A673 (cell line): ENCODE results near the gene PFKFB4. TPM values are rescaled to one million over a fixed set of nuclear protein-coding genes. Genes with fewer than 3 reads are reported as not detected.

Experiments
- BruUV-seq: library from RNA; stranded (reverse); fragments of 400-500 nt; replicated peaks from 2 replicates; lab custom pipeline; 2021; lab: Mats Ljungman, UMichigan
- CTCF ChIA-PET: fragments of 300-600 bp; sonication (Branson Sonifier 250); formaldehyde crosslinking; loops from one replicate; lab custom pipeline; 2022; ENCODE audit warnings: antibody characterized with exemption; lab: Charles Lee
- POLR2A ChIA-PET: fragments of 300-600 bp; sonication (Branson Sonifier 250); formaldehyde crosslinking; loops from one replicate; lab custom pipeline; 2022; ENCODE audit warnings: antibody characterized with exemption; ENCODE audit not compliant: low non-redundant PET; lab: Charles Lee
- DNase-seq: peaks from one replicate; pipeline ENCODE4 v3.0.0-alpha.2; 2015; ENCODE audit warnings: low spot score
- H3K27ac ChIP-seq: fragments of 200-600 bp; sonication (generic); 2 replicates; pipeline ENCODE4 v1.5.1; 2016; ENCODE audit warnings: mixed run types, low read depth, mild to moderate bottlenecking, mixed read lengths, antibody characterized with exemption, low read length; ENCODE audit not compliant: poor library complexity, severe bottlenecking
- H3K27me3 ChIP-seq: fragments of 200-600 bp; sonication (generic); replicated peaks from 2 replicates; pipeline ENCODE4 v1.6.1; 2017; ENCODE audit warnings: mixed run types, low read depth, mild to moderate bottlenecking, mixed read lengths, antibody characterized with exemption, low read length; ENCODE audit not compliant: insufficient read depth, poor library complexity
- H3K36me3 ChIP-seq: fragments of 200-600 bp; sonication (generic); 2 replicates; pipeline ENCODE4 v1.6.1; 2016; ENCODE audit warnings: mixed run types, mild to moderate bottlenecking, mixed read lengths, antibody characterized with exemption, low read length; ENCODE audit not compliant: insufficient read depth, poor library complexity, severe bottlenecking
- H3K4me1 ChIP-seq: fragments of 200-600 bp; sonication (generic); 2 replicates; pipeline ENCODE4 v1.6.1; 2017; ENCODE audit warnings: mixed run types, mild to moderate bottlenecking, mixed read lengths, antibody characterized with exemption, low read length; ENCODE audit not compliant: insufficient read depth, poor library complexity, severe bottlenecking
- H3K4me3 ChIP-seq: fragments of 200-600 bp; sonication (generic); 2 replicates; pipeline ENCODE4 v1.5.1; 2016; ENCODE audit warnings: low read depth, mixed run types, mild to moderate bottlenecking, mixed read lengths, low read length; ENCODE audit not compliant: poor library complexity, severe bottlenecking
- H3K9me3 ChIP-seq: fragments of 200-600 bp; sonication (generic); 2 replicates; pipeline ENCODE4 v1.6.1; 2016; ENCODE audit warnings: mixed run types, low read depth, mild to moderate bottlenecking, mixed read lengths, antibody characterized with exemption, low read length; ENCODE audit not compliant: poor library complexity, severe bottlenecking
- EZH2 ChIP-seq: fragments of 200-600 bp; sonication (generic); IDR thresholded peaks from 2 replicates; pipeline ENCODE4 v1.6.1; 2017; ENCODE audit warnings: borderline replicate concordance, low read depth, mild to moderate bottlenecking, mixed read lengths, antibody characterized with exemption, low read length; ENCODE audit not compliant: poor library complexity, severe bottlenecking
- intact Hi-C: fragments of 100-400 bp; cut with micrococcal nuclease; formaldehyde crosslinking; loops from one replicate; pipeline ENCODE4 v1.10.0; 2022; ENCODE audit not compliant: unreplicated experiment
- total RNA-seq: library from RNA; stranded (reverse); gene quantifications from 2 replicates; pipeline ENCODE4 v1.2.3, GENCODE V29; 2021
- TF ChIP-seq, protein P1 (sequence below): fragments of 300-800, 200-600 bp; sonication (generic); conservative IDR thresholded peaks from 2 replicates; pipeline ENCODE4 v1.5.1; 2017; ENCODE audit warnings: low read depth, mild to moderate bottlenecking, antibody characterized with exemption, low read length, moderate library complexity, mixed read lengths

The PFKFB4 gene
- total RNA-seq, 1 experiment from 2014 or later, result 5.0 TPM

DNA sequence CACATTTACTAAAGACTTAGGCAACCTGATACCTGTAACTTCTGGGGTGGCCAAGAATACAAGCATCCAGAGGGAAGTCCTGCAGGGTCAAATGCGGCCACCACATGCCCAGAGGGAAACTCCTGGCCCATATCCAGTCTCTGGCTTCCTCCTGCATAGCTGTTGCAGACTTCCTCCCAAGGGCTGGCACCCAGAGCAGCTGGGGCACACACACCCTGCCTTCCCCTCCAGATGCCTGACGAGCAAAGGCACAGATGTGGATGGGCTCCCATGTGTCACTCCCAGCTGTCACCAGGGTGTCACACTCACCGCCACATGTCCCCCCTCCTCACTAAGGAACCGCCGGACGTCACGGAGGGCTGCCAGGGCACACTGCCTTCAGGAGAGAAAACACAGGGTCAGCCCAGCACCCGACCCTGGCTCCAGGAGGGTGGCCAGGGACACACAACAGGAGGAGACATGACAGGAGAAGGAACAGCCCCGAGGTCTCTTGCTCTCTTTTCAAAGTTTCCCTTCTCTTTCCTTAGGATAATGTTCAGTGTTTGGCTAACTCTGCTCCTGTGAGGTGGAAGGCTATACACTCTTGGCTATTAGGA lies 13.2 kb downstream of the PFKFB4 start:
- intact Hi-C loops, result loop anchor here (10.0 kb wide), 1 partner anchor 69 kb away; no protein-coding TSS in a partner anchor
- POLR2A ChIA-PET, result no interaction called here
- no TSS peak for BruUV-seq

DNA sequence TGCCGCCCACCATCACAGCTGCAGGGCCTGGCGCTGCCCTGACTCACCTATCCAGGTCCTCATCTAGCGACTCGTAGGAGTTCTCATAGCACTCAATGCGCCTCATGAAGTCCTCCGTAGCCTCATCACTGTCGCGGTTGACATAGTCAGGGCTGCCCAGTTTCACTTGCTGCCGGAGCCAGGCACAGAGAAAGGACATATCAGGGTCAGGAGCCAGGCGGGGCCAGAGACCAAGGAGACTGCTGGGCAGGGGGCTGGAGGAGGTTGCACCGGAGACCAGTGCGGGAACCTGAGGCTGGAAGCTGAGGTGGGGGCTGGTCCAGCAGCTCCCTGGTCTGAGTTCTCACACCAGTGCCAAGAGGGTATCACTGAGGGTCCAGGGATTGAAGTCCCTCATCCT lies 18.2 kb downstream of the PFKFB4 start:
- intact Hi-C loops, result no loop called here
- no peaks in the 10 kb centered on the region for H3K4me1 ChIP-seq
- BruUV-seq, result no TSS peak
- H3K36me3 ChIP-seq, result no peaks in the 10 kb centered on the region
- H3K27me3 ChIP-seq, result no peaks in the 10 kb centered on the region
- POLR2A ChIA-PET, result no interaction called here
- no peak for TF ChIP-seq EZH2
- CTCF ChIA-PET, result no interaction called here
- no peak overlapping the region for H3K4me3 ChIP-seq
- no peak overlapping the region for H3K27ac ChIP-seq
- no peaks in the 10 kb centered on the region for H3K9me3 ChIP-seq
- DNase-seq, result no peak

More for the DNA sequence above, 13.2 kb downstream of the PFKFB4 start:
- Histone ChIP-seq H3K4me3 (no peak overlapping the region), H3K4me1 (no peaks in the 10 kb centered on the region), H3K27ac (no peak overlapping the region), H3K9me3 (no peaks in the 10 kb centered on the region), H3K27me3 (no peaks in the 10 kb centered on the region), H3K36me3 (no peaks in the 10 kb centered on the region)
- TF ChIP-seq, protein P1, sequence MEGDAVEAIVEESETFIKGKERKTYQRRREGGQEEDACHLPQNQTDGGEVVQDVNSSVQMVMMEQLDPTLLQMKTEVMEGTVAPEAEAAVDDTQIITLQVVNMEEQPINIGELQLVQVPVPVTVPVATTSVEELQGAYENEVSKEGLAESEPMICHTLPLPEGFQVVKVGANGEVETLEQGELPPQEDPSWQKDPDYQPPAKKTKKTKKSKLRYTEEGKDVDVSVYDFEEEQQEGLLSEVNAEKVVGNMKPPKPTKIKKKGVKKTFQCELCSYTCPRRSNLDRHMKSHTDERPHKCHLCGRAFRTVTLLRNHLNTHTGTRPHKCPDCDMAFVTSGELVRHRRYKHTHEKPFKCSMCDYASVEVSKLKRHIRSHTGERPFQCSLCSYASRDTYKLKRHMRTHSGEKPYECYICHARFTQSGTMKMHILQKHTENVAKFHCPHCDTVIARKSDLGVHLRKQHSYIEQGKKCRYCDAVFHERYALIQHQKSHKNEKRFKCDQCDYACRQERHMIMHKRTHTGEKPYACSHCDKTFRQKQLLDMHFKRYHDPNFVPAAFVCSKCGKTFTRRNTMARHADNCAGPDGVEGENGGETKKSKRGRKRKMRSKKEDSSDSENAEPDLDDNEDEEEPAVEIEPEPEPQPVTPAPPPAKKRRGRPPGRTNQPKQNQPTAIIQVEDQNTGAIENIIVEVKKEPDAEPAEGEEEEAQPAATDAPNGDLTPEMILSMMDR, result no peak
- no peak for TF ChIP-seq EZH2
- CTCF ChIA-PET, result no interaction called here
- no peak for DNase-seq

GRCh38 chr3:48536785-48537184 lies 19.8 kb downstream of the PFKFB4 start:
- H3K9me3 ChIP-seq, result no peaks in the 10 kb centered on the region
- no peaks in the 10 kb centered on the region for H3K36me3 ChIP-seq
- POLR2A ChIA-PET, result no interaction called here
- CTCF ChIA-PET, result interaction anchor here (0.6 kb wide), 1 partner anchor 14 kb away, joined by 3 read pairs; no protein-coding TSS in a partner anchor
- H3K4me3 ChIP-seq, result no peak overlapping the region
- H3K27me3 ChIP-seq, result no peaks in the 10 kb centered on the region
- DNase-seq, result no peak
- no peaks in the 10 kb centered on the region for H3K4me1 ChIP-seq
- TF ChIP-seq, protein P1, result no peak
- no peak for TF ChIP-seq EZH2
- intact Hi-C loops, result no loop called here
- H3K27ac ChIP-seq, result no peak overlapping the region
- no TSS peak for BruUV-seq

DNA sequence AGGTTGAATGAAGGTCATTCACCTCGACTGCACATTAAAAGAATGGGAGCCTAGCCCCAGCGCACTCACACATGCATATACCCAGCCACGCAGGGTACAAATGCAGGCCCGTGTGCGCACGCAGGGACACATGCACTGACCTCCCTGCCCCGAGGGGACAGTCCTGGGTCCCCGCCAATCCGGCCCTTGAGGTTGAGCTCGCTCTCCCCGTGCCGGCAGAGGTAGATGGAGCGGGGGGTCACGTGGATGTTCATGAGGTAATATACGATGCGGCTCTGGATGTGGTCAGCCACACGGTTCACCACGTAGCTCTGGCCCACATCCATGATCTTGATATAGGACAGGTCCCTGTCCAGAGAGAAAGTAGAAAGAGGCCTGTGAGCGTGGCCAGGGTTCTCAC lies 20.5 kb downstream of the PFKFB4 start:
- DNase-seq, result no peak
- H3K36me3 ChIP-seq, result no peaks in the 10 kb centered on the region
- no peaks in the 10 kb centered on the region for H3K4me1 ChIP-seq
- POLR2A ChIA-PET, result no interaction called here
- H3K4me3 ChIP-seq, result no peak overlapping the region
- no TSS peak for BruUV-seq
- H3K27me3 ChIP-seq, result no peaks in the 10 kb centered on the region
- CTCF ChIA-PET, result interaction anchor here (0.6 kb wide), 1 partner anchor 15 kb away, joined by 3 read pairs; no protein-coding TSS in a partner anchor
- TF ChIP-seq, protein P1, result no peak
- TF ChIP-seq EZH2, result no peak
- H3K9me3 ChIP-seq, result no peaks in the 10 kb centered on the region
- intact Hi-C loops, result no loop called here
- no peak overlapping the region for H3K27ac ChIP-seq
